HG03196 (cell line): ENCODE data around the gene ADGRG6.

ENCODE experiments used
- ATAC-seq: cut with Tn5 transposase; IDR thresholded peaks from one replicate; pipeline ENCODE4 v1.9.1; 2021; ENCODE audit not compliant: unreplicated experiment

The ADGRG6 gene

DNA sequence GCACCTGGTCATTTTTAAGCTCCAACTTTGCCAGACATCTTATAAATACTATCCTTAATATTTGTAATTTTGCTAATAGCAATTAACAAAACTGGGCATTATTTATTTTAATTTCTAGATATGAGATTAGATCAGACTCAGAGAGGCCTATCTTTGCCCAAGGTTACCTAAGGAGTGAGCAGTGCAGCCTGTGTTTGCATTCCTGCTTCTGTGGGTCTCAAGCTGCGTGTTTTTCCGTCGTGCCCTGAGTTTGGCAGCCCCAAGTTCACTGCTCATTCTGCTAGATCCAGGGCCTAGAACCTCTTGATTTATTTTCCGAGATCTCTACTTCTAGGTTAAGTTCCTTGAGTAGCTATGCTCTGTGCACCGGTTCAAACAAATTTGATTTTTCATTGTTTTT is 11.0 kb upstream of the ADGRG6 start:
- ATAC-seq, result no peak

DNA sequence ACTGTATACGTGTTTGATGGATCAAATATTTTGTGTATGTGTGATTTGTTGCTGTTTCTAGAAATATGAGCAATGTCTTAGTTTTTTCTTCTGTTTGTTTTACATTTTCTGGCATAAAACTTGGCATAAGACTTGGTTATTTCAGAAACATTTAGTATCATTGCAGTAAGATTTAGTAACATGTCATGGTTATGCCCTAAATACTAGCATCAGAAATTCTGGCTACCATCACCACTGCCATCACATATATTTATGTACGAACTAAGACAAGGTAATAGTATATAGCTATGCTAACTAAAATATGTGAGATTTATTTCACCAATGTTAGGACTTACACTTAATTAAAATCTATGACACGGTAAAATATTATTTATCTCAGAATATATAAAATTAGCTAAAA is 10.3 kb upstream of the ADGRG6 start:
- no peak for ATAC-seq

DNA sequence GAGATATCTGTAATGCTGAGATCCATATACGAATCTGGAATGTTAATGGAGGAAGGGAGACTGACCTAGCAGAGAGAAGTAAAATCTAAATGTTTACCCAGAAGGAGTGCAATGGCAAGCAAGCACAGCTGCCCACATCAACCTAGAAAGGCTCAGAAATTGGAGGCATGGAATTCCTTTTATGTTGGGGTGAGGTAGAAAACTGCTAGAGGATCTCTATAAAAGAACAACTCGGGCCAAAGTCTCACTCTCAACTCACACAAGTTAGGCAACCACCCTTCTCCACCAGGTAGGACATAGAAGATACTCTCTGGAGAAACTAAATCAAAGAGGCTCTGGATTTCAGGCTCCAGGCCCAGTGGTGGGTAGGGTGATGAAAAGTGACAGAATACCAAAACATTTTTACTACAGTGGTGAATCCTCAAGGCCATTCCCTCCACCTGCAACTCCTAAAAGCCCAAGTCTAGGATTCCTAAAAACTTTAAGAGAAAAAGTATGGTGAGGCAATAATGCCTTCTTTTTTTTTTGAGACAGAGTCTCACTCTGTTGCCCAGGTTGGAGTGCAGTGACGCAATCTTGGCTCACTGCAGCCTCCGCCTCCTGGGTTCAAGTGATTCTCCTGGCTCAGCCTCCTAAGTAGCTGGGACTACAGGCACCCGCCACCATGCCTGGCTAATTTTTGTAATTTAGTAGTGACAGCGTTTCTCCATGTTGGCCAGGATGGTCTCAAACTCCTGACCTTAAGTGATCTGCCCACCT is 9.5 kb upstream of the ADGRG6 start:
- ATAC-seq, result no peak

DNA sequence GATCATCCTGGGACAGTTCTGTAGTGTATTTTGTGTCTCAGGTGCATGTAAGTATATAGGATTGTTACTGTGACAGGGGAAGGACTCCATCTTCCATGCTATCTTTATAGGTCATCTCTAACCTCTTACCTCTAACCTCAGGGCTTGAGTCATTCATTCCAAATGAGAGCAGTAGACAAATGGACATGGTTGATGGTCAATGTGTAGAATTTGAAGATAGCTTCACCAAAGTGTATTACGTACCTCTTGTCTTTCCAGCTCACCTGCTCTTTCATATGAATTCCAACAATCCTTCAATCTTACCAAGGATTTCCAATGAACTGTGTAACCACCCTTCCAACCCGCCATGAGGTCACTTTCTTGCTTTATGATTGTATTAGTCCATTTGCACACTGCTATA is 8.7 kb upstream of the ADGRG6 start:
- no peak for ATAC-seq

DNA sequence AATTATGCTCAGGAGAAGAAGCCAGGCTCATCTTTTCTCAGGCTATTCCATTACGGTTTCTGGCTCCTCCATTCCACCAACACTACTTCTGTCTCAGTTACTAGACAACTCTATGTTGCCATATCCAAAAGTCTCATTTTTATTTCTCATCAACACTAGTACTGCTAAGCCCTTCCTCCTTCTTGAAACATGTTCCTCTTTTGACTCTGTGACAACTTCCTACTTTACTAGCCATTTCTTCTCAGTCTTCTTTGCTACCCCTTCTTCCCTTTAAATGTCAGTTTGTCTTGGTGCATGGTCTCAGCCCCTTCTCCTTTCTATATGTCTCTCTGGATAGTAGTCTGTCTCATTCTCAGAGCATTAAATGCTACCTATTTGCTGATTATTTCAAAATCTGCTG is 7.1 kb upstream of the ADGRG6 start:
- no peak for ATAC-seq

GRCh38 chr6:142296975-142297604 is 4.7 kb upstream of the ADGRG6 start:
- no peak for ATAC-seq

DNA sequence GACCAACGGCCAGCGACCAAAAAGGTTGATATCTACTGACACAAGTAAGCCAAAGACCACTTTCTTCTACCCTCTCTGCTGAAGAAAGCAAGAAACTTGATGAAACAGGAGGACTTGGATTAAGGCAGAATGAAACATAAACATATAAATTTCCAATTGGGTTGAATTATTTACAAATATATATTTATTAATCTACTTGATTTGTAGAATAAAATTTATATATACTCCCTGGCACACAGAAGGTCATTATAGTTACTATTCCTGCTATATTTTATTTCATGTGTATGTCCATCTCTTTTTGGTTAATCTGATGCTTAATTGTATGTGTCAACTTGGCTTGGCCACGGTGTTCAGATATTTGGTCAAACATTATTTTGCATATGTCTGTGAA is 4.2 kb upstream of the ADGRG6 start:
- ATAC-seq, result no peak

GRCh38 chr6:142297996-142298753 is 3.6 kb upstream of the ADGRG6 start:
- ATAC-seq, result no peak

GRCh38 chr6:142300302-142300701 is 1.5 kb upstream of the ADGRG6 start:
- no peak for ATAC-seq

GRCh38 chr6:142300758-142301650 is 803 bp upstream of the ADGRG6 start:
- no peak for ATAC-seq

- no peak for ATAC-seq
Observed at GRCh38 chr6:142302421-142303175, 791 bp downstream of the ADGRG6 start.

- no peak for ATAC-seq
Observed at GRCh38 chr6:142303176-142303533, 1.3 kb downstream of the ADGRG6 start.

DNA sequence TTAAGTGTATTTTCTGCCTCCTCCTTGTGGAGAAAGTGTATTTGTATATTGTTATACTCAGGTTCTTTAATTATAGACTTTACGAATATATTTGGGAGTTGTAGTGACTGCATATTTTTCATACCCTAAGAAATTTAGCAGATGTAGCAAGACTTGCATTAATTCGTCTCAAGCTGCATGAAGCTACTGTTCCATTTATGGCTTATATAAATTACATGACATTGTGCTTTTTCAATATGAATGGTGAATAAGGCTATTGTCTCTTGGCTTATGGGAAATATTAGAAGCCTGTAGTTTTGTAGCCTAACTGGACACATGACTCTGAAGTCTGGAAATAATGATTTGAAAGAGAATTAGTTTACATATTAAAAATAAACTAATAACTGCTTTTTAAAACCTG is 2.4 kb downstream of the ADGRG6 start:
- no peak for ATAC-seq

DNA sequence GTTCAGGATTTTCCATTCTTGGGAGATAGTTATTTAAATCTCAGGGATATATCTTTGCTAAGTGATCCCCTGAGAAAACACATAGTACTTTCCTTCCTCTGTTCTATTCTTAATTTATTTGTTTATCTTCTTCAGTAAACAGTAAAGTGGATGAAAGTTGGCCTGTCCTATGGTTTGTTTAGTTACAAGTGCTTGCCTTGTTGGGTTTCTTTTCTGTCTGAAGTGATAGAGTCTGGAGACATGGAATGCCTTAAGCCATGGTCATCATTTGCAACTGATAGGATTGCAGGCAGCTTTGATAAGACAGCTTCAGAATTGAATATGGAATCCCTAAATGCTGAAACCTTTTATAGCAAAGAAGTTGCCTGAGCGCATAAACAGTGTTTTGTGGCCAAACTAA is 4.9 kb downstream of the ADGRG6 start:
- ATAC-seq, result no peak

- ATAC-seq, result no peak
Observed at GRCh38 chr6:142307963-142308748, 6.3 kb downstream of the ADGRG6 start.

- no peak for ATAC-seq
Observed at GRCh38 chr6:142309426-142309825, 7.6 kb downstream of the ADGRG6 start.

DNA sequence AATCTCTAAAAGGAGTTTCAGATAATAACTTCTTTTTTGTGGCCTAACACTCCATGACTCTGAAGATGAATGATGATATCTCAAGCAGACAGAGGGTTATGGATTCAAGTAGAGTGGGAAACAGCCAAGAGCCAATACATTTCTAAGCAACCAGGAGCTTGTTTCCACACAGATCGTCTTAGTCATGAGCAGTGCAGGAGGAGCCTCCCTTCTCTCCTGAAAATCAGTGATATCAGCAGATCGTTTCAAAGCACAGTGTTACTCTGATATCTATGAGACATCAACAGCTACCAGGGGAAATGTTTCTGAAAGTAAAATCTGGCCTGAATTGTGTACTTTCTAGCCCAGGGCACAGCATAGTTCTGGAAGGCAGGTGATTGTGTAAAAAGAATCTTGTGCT is 11.5 kb downstream of the ADGRG6 start:
- no peak for ATAC-seq

GRCh38 chr6:142316791-142317368 is 15.1 kb downstream of the ADGRG6 start:
- no peak for ATAC-seq

- ATAC-seq, result no peak
Observed at GRCh38 chr6:142318714-142319113, 16.9 kb downstream of the ADGRG6 start.
